Stimulated activated CD8-positive, alpha-beta memory T cell treated with anti-CD3 and anti-CD28 coated beads, Interleukin-7, amount 100 ng/mL, for 1 hour (primary cell): ENCODE results near the gene ALDOA.
A peak's percentile ranks its signal among the peaks of the same experiment; 100 is the strongest.

ENCODE experiments used
- DNase-seq, 2 donors: peaks; one replicate each; pipeline ENCODE4 v3.0.0-alpha.2; 2020; ENCODE audit warnings: low read depth in 2 of 2

ALDOA gene

DNA sequence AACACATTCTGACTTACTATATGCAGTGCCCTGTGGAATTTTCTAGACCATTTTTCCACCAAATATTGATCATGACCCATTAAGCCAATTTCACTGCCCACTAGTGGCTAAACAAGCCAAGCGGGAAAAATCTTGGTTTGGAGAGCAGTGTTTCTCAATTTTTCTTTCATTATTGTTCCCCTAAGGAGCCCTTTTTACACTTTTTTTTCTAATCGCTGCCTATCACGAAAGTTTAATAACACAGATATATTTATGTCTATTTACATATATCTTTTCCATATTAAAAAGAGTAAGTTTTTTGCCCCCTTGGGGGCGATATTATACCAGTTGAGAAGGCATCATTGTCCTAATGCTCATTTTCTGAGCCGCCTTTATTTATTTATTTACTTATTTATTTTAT lies 23.7 kb upstream of the ALDOA start:
- no peak for DNase-seq

DNA sequence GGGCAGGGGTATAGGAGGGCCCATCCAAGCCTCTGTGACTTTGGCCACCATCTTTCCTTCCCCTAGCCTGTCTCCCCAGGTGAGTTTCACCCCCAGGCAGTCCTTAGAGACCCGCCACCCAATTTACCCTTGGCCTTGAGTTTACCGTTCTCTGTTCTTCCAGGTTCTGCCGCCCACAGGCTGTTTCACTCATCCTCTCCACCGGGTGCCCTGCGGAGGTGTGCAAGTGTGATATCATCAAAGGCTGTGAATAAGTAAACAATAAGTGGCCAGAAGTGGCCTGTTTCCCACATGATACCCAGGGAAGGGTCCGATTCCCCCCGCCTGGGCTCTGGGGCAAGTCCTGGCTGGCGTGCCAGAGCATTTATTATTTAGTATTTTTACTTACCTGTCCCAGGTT lies 19.4 kb upstream of the ALDOA start:
- no peak for DNase-seq

GRCh38 chr16:30046588-30046987 lies 19.0 kb upstream of the ALDOA start:
- no peak for DNase-seq

DNA sequence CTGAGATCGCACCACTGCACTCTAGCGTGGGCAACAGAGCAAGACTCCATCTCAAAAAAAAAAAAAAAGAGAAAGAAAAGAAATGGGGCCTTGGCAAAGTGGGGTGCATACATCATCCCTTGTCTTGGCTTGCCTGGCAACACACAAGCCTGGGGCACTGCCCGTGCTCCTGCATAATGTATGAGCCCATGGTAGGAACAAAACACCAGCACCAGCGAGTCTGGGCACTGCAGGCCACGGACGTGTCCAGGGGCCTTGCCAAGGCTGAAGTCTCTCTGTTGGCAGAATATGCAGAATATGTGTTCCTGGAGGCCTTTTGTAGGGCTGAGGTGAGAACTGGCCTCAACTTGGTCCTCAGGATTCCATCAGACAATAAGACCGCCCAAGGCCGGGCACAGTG lies 15.7 kb upstream of the ALDOA start:
- DNase-seq: no peak

- no peak for DNase-seq
Measured at GRCh38 chr16:30051518-30051917, 14.0 kb upstream of the ALDOA start.

DNA sequence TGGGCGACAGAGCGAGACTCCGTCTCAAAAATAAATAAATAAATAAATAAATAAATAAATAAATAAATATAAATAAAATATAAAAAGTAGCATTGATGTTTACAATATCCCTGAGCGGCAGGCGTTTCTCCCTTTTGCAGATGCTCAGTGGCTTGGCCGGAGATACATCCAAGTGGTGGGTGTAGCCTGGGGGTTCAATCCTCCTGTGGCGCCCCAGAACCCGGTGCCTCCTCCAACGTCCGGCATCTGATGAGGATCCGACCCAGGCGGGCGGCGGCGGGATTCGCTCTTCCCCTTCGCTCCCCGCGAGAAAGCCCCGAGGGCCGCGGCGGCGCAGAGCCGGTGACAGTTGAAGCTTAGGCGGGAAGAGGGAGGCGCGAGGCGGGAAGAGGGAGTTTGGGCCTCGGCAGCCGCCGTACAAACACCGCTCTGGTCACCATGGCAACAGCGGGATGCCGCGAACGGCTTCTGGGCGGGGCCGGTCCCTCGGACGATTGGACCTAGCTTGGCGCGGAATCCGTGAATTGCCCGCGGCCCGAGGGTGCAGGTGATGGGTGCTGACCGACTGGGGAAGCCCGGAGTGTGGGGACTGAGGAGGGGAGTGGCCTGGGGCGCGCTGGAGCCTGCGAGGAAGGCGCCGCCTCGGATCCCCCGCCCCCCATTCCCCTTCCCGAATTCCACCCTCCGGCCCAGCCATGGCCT lies 12.7 kb upstream of the ALDOA start:
- peak; percentile 80 to 83 for DNase-seq

GRCh38 chr16:30053376-30054015 lies 12.1 kb upstream of the ALDOA start:
- DNase-seq: no peak

- no peak for DNase-seq
Measured at GRCh38 chr16:30054451-30054850, 11.1 kb upstream of the ALDOA start.

DNA sequence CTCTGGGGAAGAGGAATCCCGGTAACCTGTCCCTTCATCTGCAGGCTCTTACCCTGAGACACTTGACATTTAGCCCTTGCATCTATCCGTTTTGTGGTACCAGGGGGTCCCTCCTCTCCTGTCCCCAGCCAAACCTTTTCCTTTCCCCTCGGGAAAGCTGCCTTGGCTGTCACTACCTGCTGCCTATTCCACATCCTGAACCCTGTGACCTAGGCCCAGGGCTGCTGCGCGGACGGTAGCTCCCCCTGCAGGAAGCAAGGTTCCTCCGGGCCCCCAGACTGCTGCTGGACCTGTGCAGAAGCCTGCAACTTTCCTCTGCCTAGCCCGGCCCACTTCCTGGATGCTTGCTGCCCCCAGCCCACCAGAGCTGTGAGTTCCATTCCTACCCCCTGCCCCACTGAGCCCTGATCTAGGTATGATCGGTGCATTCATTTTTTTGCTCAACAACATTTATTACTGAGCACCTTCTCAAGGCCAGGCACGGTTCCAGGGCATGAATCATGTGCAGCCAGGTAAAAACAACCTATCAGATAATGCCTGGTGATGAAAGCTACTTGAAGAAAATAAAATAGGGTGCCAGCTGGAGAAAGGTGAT lies 10.5 kb upstream of the ALDOA start:
- no peak for DNase-seq

DNA sequence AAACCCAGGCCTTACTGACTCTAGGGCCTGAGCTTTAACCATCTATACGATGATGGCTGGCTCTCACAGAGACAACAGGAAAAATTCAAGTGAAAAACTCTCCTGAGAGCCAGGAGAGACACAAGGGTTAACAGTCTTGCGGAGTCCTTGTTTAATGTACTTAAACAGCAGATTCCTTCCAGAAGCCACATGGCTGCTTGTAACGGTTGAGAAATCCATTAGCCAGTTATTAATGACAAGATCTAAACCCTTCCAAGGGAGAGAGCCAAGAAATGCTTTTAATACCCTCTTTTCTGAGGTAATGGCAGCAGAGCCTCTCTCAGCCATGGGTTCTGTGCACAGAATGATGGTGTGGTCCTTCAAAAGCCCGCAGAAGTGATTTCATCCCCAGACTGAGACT lies 5.2 kb upstream of the ALDOA start:
- DNase-seq: no peak

DNA sequence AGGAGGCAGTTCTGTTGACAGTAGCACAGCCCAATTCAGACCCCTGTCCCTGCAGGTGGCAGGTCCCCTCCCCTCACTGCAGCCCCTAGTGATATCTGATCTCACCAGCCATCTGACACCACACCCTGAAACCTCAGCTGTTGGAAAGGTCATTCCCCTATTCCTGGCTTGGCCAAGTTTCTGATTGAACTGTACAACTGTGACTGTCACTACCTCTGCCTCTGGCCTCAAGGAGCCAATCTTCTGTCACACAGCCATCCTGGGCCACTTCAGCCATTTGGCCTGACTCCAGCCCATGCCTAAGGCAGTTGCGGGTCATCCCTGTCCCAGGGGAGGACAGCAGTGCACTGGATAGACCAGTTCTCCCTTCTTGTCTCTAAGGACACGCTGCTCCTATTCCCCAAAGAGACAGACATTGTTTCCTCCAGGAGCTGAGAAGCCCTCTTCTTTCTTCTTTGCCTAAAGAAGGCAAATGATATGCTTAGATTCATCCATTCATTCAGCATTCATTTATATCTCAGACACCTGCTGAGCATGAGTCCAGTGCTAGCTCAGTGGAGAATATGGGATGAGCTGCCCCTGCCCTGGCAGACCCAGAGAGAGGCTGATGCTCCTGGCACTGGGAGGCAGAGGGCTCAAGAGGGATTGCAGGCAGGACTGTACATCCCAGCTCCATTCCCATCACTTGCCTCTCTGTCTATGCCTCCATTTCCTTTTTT lies 4.6 kb upstream of the ALDOA start:
- no peak for DNase-seq

DNA sequence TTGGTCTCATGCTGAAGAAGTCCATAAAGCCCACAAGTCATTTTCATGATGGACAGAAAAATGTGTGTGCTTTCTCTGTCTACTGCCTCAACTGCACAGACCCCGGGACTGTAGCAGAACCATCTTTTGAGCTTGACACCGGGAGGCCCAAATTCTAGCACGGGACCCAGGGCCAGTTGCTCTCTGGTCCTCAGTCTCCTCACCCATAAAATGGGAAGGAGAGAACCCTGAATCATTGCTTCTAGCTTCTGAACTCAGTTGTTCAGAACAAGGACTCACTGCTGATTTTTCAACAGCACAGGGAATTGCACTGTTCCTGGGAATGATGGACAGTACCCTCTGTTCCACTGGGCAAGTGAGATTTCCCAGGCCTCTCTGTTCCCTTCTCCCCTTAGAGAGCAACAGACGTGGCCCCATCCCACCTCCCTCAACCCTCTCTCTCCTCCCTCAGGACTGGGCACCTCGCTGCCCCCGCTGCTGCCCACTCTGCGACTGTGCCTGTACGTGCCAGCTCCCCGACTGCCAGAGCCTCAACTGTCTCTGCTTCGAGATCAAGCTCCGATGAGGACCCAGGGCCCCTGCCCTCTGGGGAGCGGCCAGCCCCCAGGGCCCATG lies 2.2 kb upstream of the ALDOA start:
- DNase-seq: no peak

DNA sequence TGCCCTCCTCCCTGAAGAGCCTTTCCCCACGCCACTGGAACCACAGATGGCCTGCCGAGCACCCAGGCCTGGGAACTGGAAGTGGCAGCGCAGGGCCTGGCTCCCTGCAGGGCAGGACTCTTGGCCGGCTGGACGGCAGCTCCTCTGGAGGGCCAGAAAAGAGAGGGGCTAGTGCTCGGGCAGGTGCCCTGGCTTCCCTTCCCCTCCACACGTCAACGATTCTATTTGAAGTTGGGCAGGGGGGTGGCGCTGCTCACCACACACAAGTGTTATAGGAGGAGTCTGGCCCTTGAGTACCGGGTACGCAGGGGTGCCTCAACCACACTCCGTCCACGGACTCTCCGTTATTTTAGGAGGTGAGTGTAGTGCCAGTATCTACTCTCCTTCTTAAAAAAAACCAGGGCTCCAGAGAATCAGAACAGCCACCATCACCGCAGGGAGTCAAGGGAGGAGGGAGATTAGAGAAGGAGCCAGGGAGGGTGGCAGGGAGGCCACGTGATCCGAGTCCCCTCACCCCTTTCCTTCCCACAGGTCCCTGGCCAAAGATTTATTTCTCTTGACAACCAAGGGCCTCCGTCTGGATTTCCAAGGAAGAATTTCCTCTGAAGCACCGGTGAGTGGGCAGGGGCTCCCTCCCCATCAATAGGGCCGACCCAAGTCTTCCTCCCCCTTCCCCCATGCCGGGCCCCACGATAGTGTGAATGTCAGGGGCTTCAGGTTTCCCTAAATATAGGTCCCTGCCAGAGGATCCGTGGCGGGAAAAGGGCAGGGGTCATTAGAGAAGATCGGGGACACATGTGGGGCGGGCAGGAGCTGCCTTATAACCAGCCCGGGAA lies 1.4 kb upstream of the ALDOA start:
- DNase-seq: peak in 1 of 2 donors; percentile 44

GRCh38 chr16:30064729-30065101 lies 845 bp upstream of the ALDOA start:
- no peak for DNase-seq

DNA sequence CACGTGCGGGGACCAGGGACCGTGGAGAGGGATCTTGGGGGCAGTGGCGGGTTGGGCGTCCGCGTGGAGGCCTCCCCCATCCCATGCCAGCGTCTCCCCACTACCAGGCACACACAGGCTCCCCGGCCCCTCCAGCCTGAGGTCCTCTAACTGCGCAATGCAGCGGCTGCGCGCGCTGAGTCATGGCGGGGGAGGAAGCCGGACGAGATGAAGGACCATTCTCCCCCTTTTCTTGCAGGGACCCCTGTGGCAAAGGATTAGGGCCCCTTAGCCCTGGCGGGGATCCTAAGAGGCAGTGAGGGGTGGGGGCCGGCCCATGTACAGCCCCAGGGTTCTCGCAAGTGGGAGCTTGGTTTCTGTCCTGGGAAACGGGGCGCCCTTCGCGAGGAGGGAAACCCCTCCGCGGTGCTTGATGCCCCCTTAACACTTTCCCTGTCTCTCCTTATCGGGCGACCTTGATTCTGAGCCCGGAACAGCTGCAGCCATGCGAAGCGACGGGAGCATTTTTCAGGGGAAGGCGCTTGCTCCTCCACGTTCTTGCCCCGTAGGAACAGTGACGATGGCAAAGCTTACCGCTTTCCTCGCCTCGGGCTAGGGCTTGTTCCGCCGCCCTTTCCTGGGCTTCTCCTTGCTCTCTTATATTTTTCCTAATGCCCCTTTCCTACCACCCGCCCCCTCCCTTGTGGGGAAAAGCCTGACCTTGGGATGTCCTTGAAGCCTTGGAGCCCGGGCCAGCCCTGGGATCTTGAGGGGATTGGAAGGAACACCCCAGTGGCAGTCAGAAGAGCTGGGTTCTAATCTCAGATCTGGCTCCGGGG lies 592 bp downstream of the ALDOA start:
- DNase-seq: no peak

DNA sequence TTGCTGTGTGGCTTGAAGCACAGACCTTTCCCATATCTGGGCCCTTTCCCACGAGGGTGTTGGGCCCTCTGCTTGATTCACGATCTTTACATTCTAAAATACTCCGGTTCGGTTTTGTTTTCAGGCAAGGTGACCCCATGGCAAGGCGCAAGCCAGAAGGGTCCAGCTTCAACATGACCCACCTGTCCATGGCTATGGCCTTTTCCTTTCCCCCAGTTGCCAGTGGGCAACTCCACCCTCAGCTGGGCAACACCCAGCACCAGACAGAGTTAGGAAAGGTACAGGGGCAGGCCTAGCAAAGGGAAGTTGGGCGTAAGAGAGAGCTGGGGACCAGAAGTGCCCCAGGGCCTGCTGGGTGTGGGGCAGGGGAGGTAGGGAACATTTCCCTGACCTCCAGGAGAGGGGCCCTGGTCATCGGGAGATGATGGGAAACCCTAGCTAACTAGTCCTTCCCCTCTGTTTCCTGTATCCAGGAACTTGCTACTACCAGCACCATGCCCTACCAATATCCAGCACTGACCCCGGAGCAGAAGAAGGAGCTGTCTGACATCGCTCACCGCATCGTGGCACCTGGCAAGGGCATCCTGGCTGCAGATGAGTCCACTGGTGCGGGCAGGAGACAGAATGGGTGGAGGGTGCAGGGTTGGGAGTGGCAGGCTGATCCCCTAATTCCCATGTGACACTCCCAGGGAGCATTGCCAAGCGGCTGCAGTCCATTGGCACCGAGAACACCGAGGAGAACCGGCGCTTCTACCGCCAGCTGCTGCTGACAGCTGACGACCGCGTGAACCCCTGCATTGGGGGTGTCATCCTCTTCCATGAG lies 1.4 kb downstream of the ALDOA start:
- DNase-seq: no peak

DNA sequence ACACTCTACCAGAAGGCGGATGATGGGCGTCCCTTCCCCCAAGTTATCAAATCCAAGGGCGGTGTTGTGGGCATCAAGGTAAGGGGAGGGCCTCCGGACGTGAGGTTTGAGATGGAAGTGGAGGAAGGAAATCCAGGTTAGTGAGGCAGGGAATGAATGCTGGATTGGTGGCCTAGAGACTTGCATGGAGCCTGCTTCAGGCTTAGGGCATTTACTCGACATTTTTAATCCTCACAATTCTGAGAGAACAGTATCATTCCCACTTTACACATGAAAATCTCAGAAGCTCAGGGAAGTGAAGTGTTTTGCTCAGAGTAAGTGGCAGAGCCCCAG lies 2.0 kb downstream of the ALDOA start:
- DNase-seq: no peak

GRCh38 chr16:30068333-30068732 lies 2.8 kb downstream of the ALDOA start:
- no peak for DNase-seq

- no peak for DNase-seq
Measured at GRCh38 chr16:30068750-30069610, 3.4 kb downstream of the ALDOA start.
